ENCODE results near the gene ABCA6. TPM values are rescaled to one million over a fixed set of nuclear protein-coding genes. Genes with fewer than 3 reads are reported as not detected.

ABCA6 gene
- total RNA-seq, 1 donor from 2014 or later, result 32.0 TPM

DNA sequence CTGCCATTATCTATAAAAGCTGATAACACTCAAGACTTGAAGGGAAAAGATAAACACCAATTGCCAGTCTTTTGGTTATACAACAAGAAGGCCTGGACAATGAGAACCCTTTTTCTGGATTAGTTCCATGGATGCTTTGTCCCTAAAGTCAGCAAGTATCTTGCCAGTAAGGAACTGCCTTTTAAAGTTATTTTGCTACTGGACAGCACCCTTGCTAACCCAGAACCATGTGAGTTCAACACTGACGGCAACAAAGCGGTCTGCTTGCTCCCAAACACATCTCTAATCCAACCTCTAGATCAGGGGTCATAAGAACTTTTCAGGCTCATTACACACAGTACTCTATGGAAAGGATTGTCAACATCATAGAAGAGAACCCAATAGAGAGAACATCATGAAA, 25.3 kb upstream of the ABCA6 start:
- ATAC-seq, result no peak
- Histone ChIP-seq H3K9me3 (no peaks in the 10 kb centered on the region), H3K27me3 (ENCODE audit: low read depth) (no peaks in the 10 kb centered on the region), H3K4me1 (no peaks in the 10 kb centered on the region), H3K27ac (no peak overlapping the region), H3K36me3 (no peaks in the 10 kb centered on the region), H3K4me3 (no peak overlapping the region)
- TF ChIP-seq CTCF (IDR thresholded peaks at IDR 0.05), result no peak
- intact Hi-C loops (cut with DNase I), result no loop called here
- no peak for DNase-seq

GRCh38 chr17:69164206-69164605, 22.5 kb upstream of the ABCA6 start:
- Histone ChIP-seq H3K9me3 (no peaks in the 10 kb centered on the region), H3K4me3 (no peak overlapping the region), H3K4me1 (no peaks in the 10 kb centered on the region), H3K36me3 (no peaks in the 10 kb centered on the region), H3K27ac (no peak overlapping the region), H3K27me3 (ENCODE audit: low read depth) (no peaks in the 10 kb centered on the region)
- TF ChIP-seq CTCF (IDR thresholded peaks at IDR 0.05), result no peak
- ATAC-seq (no peak), DNase-seq (no peak)
- intact Hi-C loops (cut with DNase I), result no loop called here

DNA sequence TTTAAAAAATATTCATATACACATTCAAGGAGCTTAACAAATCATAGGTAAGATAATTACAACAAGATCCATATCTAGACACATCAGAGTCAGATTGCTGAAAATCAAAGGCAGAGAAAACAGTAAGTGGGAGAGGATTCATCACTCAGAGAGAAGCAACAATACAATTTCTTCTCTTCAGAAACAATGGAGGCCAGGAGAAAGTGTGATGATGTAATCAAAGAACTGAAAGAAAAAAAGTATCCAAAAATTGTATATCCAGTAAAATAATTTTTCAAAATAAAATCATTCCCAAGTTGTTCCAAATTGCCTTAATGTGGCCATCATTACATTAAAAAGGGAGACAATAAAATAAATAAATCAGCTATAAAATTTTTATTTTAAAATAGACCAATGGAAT, 17.7 kb upstream of the ABCA6 start:
- DNase-seq (no peak), ATAC-seq (no peak)
- no peak overlapping the region for H3K4me3 ChIP-seq
- no peak for TF ChIP-seq CTCF (IDR thresholded peaks at IDR 0.05)
- no peaks in the 10 kb centered on the region for H3K9me3 ChIP-seq
- no peak overlapping the region for H3K27ac ChIP-seq
- no peaks in the 10 kb centered on the region for H3K27me3 ChIP-seq (ENCODE audit: low read depth)
- no peaks in the 10 kb centered on the region for H3K36me3 ChIP-seq
- intact Hi-C loops (cut with DNase I), result no loop called here
- no peaks in the 10 kb centered on the region for H3K4me1 ChIP-seq

DNA sequence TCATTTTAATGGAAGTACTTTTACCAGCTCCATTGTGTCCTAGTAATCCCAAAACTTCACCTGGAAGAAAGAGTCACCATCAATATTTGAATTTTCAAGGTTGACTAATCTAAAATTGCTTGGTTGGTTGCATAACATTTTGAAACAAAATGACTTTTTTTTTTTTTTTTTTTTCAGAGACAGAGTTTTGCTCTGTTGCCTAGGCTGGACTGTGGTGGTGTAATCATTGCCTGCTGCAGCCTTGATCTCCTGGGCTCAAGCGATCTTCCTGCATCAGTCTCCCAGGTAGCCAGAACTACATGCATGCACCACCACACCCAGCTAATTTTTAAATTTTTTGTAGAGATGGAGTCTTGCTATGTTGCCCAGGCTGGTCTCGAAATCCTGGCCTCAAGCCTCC, 12.6 kb upstream of the ABCA6 start:
- no peak overlapping the region for H3K27ac ChIP-seq
- no peaks in the 10 kb centered on the region for H3K9me3 ChIP-seq
- no peaks in the 10 kb centered on the region for H3K27me3 ChIP-seq (ENCODE audit: low read depth)
- H3K4me1 ChIP-seq, result peaks cover 7% of the 10 kb centered on the region
- no peak for DNase-seq
- H3K36me3 ChIP-seq, result no peaks in the 10 kb centered on the region
- no peak for TF ChIP-seq CTCF (IDR thresholded peaks at IDR 0.05)
- ATAC-seq, result no peak
- H3K4me3 ChIP-seq, result no peak overlapping the region
- intact Hi-C loops (cut with DNase I), result no loop called here

GRCh38 chr17:69150333-69150732, 8.6 kb upstream of the ABCA6 start:
- H3K4me1 ChIP-seq, result peaks cover 7% of the 10 kb centered on the region
- no peak overlapping the region for H3K27ac ChIP-seq
- DNase-seq (no peak), ATAC-seq (no peak)
- H3K4me3 ChIP-seq, result no peak overlapping the region
- no peaks in the 10 kb centered on the region for H3K9me3 ChIP-seq
- intact Hi-C loops (cut with DNase I), result no loop called here
- TF ChIP-seq CTCF (IDR thresholded peaks at IDR 0.05), result no peak
- H3K27me3 ChIP-seq (ENCODE audit: low read depth), result no peaks in the 10 kb centered on the region
- no peaks in the 10 kb centered on the region for H3K36me3 ChIP-seq

GRCh38 chr17:69147460-69147859, 5.8 kb upstream of the ABCA6 start:
- no peak for ATAC-seq
- no peaks in the 10 kb centered on the region for H3K27me3 ChIP-seq (ENCODE audit: low read depth)
- H3K36me3 ChIP-seq, result no peaks in the 10 kb centered on the region
- no peak for DNase-seq
- H3K9me3 ChIP-seq, result no peaks in the 10 kb centered on the region
- no peak overlapping the region for H3K4me3 ChIP-seq
- TF ChIP-seq CTCF (IDR thresholded peaks at IDR 0.05), result no peak
- H3K27ac ChIP-seq, result no peak overlapping the region
- intact Hi-C loops (cut with DNase I), result no loop called here
- H3K4me1 ChIP-seq, result peaks cover 7% of the 10 kb centered on the region
